PC-9 (cell line): ENCODE measurements around the gene GNAO1. TPM values are rescaled to one million over a fixed set of nuclear protein-coding genes. Genes with fewer than 3 reads are reported as not detected.

Source experiments
- BruUV-seq: library from RNA; stranded (reverse); fragments of 400-500 nt; replicated peaks from 2 replicates; lab custom pipeline; 2021; lab: Mats Ljungman, UMichigan
- CTCF ChIA-PET: fragments of 300-600 bp; sonication (Branson Sonifier 250); formaldehyde crosslinking; loops from one replicate; lab custom pipeline; 2022; ENCODE audit warnings: antibody characterized with exemption; lab: Charles Lee
- POLR2A ChIA-PET: fragments of 300-600 bp; sonication (Branson Sonifier 250); formaldehyde crosslinking; loops from one replicate; lab custom pipeline; 2022; ENCODE audit warnings: antibody characterized with exemption; ENCODE audit not compliant: unreplicated experiment; lab: Charles Lee
- DNase-seq, 2 experiments: peaks; one replicate each; pipeline versions ENCODE4 v3.0.0 to v3.0.0-alpha.2; 2015 to 2022; ENCODE audit warnings: mixed read lengths in 1 of 2
- H2AFZ ChIP-seq: fragments of 200-600 bp; sonication (generic); 2 replicates; pipeline ENCODE4 v1.8.1; 2017; ENCODE audit warnings: antibody characterized with exemption
- H3F3A ChIP-seq: fragments of 200-600 bp; sonication (generic); 2 replicates; pipeline ENCODE4 v1.8.1; 2017; ENCODE audit warnings: antibody characterized with exemption, mild to moderate bottlenecking, low read depth; ENCODE audit not compliant: insufficient read depth
- H3K27ac ChIP-seq: fragments of 200-600 bp; sonication (generic); 2 replicates; pipeline ENCODE4 v1.6.1; 2016; ENCODE audit warnings: mixed run types
- H3K27me3 ChIP-seq: fragments of 200-600 bp; sonication (generic); 2 replicates; pipeline ENCODE4 v1.6.1; 2016; ENCODE audit warnings: low read depth, mixed run types; ENCODE audit not compliant: insufficient read depth
- H3K36me3 ChIP-seq: fragments of 200-600 bp; sonication (generic); 2 replicates; pipeline ENCODE4 v1.6.1; 2016; ENCODE audit warnings: low read depth, mixed run types
- H3K4me1 ChIP-seq: fragments of 200-600 bp; sonication (generic); replicated peaks from 2 replicates; pipeline ENCODE4 v1.6.1; 2016; ENCODE audit warnings: mixed run types; ENCODE audit not compliant: insufficient read depth
- H3K4me2 ChIP-seq: fragments of 200-600 bp; sonication (generic); 2 replicates; pipeline ENCODE4 v1.6.1; 2017; ENCODE audit warnings: mixed run types
- H3K4me3 ChIP-seq: fragments of 200-600 bp; sonication (generic); 2 replicates; pipeline ENCODE4 v1.6.1; 2016; ENCODE audit warnings: mixed run types
- H3K79me2 ChIP-seq: fragments of 200-600 bp; sonication (generic); 2 replicates; pipeline ENCODE4 v1.6.1; 2017; ENCODE audit warnings: low read depth, mixed run types
- H3K9me2 ChIP-seq: fragments of 200-600 bp; sonication (generic); 2 replicates; pipeline ENCODE4 v1.8.1; 2017; ENCODE audit warnings: mild to moderate bottlenecking; ENCODE audit not compliant: insufficient read depth
- H3K9me3 ChIP-seq: fragments of 200-600 bp; sonication (generic); 2 replicates; pipeline ENCODE4 v1.8.1; 2016; ENCODE audit warnings: low read depth; ENCODE audit not compliant: insufficient read depth
- H4K20me1 ChIP-seq: fragments of 200-600 bp; sonication (generic); 2 replicates; pipeline ENCODE4 v1.8.1; 2017; ENCODE audit not compliant: insufficient read depth
- EZH2 ChIP-seq: fragments of 200-600 bp; sonication (generic); IDR thresholded peaks from 2 replicates; pipeline ENCODE4 v1.8.0; 2017; ENCODE audit warnings: antibody characterized with exemption, low read depth
- intact Hi-C: fragments of 100-400 bp; cut with micrococcal nuclease; formaldehyde crosslinking; loops from one replicate; pipeline ENCODE4 v1.10.0; 2022; ENCODE audit not compliant: unreplicated experiment
- total RNA-seq: library from RNA; stranded (reverse); gene quantifications from 2 replicates; pipeline ENCODE4 v1.2.3, GENCODE V29; 2021
- TF ChIP-seq, protein P1 (sequence below): fragments of 200-600 bp; sonication (generic); conservative IDR thresholded peaks from 2 replicates; pipeline ENCODE4 v1.6.1; 2017; ENCODE audit warnings: mixed run types, antibody characterized with exemption, mild to moderate bottlenecking, moderate library complexity

The GNAO1 gene
- total RNA-seq, 1 experiment from 2014 or later, result 2.8 TPM

DNA sequence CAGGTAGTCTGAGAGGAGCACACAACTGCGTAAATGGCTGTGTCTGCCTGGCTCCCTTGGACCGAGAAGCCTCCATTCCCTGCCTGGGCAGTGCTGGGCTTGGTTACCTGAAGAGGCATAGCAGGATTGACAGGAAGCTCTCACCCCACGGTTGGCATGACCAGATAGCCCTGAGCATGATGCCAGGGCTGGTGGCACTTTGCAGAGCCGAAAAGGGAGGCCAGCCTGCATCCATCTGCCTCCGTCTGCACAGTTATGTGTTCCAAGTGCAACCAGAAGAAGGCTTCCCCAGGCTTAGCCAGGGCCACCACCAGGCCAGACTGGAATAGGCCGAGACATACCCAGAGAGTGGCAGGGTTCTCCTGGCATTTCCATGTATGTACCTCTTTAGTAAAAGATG is 36.6 kb downstream of the GNAO1 start:
- Histone ChIP-seq H4K20me1 (no peaks in the 10 kb centered on the region), H2AFZ (no peak overlapping the region), H3K9me3 (no peaks in the 10 kb centered on the region), H3K27ac (no peak overlapping the region), H3K4me2 (no peak overlapping the region), H3K36me3 (no peaks in the 10 kb centered on the region), H3K79me2 (no peaks in the 10 kb centered on the region), H3K27me3 (no peaks in the 10 kb centered on the region), H3K9me2 (no peaks in the 10 kb centered on the region), H3K4me3 (no peak overlapping the region), H3K4me1 (no peaks in the 10 kb centered on the region), H3F3A (no peaks in the 10 kb centered on the region)
- ChIA-PET CTCF (no interaction called here), POLR2A (no interaction called here)
- TF ChIP-seq, protein P1, sequence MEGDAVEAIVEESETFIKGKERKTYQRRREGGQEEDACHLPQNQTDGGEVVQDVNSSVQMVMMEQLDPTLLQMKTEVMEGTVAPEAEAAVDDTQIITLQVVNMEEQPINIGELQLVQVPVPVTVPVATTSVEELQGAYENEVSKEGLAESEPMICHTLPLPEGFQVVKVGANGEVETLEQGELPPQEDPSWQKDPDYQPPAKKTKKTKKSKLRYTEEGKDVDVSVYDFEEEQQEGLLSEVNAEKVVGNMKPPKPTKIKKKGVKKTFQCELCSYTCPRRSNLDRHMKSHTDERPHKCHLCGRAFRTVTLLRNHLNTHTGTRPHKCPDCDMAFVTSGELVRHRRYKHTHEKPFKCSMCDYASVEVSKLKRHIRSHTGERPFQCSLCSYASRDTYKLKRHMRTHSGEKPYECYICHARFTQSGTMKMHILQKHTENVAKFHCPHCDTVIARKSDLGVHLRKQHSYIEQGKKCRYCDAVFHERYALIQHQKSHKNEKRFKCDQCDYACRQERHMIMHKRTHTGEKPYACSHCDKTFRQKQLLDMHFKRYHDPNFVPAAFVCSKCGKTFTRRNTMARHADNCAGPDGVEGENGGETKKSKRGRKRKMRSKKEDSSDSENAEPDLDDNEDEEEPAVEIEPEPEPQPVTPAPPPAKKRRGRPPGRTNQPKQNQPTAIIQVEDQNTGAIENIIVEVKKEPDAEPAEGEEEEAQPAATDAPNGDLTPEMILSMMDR, result no peak
- intact Hi-C loops, result no loop called here
- BruUV-seq, result no TSS peak
- no peak for DNase-seq

DNA sequence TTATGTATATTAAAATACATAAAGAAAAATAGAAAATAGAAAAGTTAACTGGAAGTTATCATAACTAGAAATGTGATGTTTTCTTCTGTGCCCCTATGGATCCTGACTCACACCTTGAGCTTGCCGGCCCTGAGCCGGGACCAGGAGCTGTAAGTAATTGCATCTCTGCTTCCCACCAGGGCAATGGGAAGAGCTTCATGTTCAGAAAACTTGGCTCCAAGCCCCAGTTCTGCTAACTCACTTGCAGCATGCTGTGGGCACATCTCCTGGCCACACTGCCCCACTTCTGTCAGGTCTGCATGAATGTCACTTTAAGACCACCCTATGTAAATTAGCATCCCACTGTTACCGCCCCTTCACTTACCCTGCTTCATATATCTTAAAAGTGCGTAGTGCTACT is 37.2 kb downstream of the GNAO1 start:
- Histone ChIP-seq H3K4me2 (no peak overlapping the region), H3K4me3 (no peak overlapping the region), H3K4me1 (peaks cover 3% of the 10 kb centered on the region; the same call in 1 of the 2 replicates), H3F3A (no peaks in the 10 kb centered on the region), H3K27ac (no peak overlapping the region), H3K27me3 (no peaks in the 10 kb centered on the region), H3K79me2 (no peaks in the 10 kb centered on the region), H3K9me2 (no peaks in the 10 kb centered on the region), H2AFZ (no peak overlapping the region), H3K36me3 (no peaks in the 10 kb centered on the region), H3K9me3 (no peaks in the 10 kb centered on the region), H4K20me1 (no peaks in the 10 kb centered on the region)
- no peak for DNase-seq
- intact Hi-C loops, result no loop called here
- ChIA-PET POLR2A (no interaction called here), CTCF (interaction anchor here (0.7 kb wide), 1 partner anchor 105 kb away, joined by 3 read pairs; no protein-coding TSS in a partner anchor)
- no TSS peak for BruUV-seq
- TF ChIP-seq, protein P1, result no peak
- no peak for TF ChIP-seq EZH2

DNA sequence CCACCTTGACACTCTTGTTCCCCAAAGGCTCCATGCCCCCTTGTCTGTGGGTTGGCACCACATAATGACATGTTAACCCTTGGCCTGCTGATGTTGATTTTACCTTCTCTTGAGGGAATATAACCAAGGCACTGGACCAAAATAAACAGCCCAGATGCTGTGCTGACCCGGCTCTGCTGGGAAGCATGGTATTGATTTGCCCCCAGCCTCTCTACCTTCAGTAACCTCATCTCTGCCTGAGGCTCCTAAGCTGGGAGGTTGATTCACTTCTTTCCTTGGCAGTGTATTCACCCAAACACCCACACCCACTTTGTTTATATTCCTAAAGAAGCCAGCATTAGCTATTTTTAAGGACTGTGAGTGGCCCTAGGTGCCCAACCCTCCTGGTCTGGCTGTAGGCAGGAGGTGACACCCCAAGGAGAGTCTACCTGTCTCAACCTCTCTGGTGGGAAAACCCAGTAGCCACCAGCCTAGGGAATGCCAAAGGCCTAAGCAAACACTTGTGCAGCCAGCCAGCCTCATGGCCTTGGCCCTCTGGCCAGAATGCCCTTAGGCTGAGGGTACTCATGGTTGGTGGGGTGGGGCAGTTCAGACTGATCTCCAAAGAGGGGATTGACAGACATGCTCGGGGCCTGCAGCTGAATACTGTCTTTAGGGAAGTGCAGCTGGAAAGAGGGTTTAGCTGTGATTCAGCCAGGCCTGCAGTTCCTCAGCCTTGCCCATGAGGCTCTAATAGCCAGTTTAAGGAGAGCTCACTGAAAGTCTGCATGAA is 42.7 kb downstream of the GNAO1 start:
- peaks cover 19% of the 10 kb centered on the region for H3K4me1 ChIP-seq
- H3K27me3 ChIP-seq, result no peaks in the 10 kb centered on the region
- no peak overlapping the region for H2AFZ ChIP-seq
- H3K27ac ChIP-seq, result 0 out of 2 replicates have a peak overlapping the region, but pooled peaks have one; percentile 12
- no peaks in the 10 kb centered on the region for H3K79me2 ChIP-seq
- ChIA-PET CTCF (no interaction called here), POLR2A (no interaction called here)
- no peaks in the 10 kb centered on the region for H3K9me3 ChIP-seq
- H3F3A ChIP-seq, result peaks cover 3% of the 10 kb centered on the region; the same call in 1 of the 2 replicates
- peak overlapping the region; percentile 42; the same call in 1 of the 2 replicates for H3K4me2 ChIP-seq
- BruUV-seq, result no TSS peak
- H3K36me3 ChIP-seq, result no peaks in the 10 kb centered on the region
- no peak overlapping the region for H3K4me3 ChIP-seq
- no peaks in the 10 kb centered on the region for H3K9me2 ChIP-seq
- intact Hi-C loops, result no loop called here
- TF ChIP-seq EZH2, result no peak
- TF ChIP-seq, protein P1, result no peak
- DNase-seq, result peak; percentile 2 to 72
- no peaks in the 10 kb centered on the region for H4K20me1 ChIP-seq
